HG03439 (cell line): ENCODE data around the gene COL11A2.

Experiments used
- ATAC-seq: cut with Tn5 transposase; IDR thresholded peaks from one replicate; pipeline ENCODE4 v1.9.1; 2021; ENCODE audit warnings: mild to moderate bottlenecking, moderate library complexity; ENCODE audit not compliant: unreplicated experiment

Gene COL11A2

DNA sequence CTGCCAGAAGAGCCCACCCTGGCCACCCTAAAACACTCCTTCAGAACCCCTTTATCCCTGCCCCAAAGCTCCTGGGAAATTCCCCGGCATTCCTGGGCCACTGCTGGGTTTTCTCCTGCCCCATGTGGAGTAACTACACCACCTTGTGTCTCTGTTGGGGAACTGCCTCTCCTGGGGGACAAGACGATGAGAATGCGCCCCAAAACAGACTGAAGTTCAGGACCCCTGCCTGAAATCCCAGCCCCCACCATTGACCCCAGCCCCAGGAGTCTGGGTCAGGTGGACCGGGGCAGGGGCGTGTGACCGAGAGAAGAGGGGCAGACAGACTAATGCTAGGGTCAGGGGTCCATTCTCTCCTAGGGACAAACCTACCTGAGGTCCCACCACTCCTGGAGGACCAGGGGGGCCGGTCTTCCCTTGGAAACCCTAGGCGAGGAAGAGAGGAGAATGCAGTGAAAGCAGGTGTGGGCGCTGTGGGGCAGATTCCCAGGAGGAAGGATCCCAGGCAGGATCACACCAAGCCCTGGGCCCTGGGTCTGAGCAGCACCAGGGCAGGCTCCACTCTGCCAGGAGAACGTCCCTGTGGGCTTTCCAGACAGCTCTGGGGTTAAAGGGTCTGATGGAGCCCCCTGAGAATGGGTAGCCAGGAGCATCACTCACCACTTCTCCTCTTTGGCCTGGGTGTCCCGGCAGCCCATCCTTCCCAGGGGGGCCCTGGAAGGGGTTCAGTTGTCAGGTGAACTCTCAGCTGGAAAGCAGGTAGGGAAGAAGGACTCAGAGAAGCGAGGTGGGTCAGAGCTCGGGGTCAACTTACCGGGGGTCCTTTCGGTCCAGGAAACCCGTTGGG lies 19.4 kb downstream of the COL11A2 start:
- ATAC-seq = no peak

- ATAC-seq = no peak
These were observed 20.2 kb downstream of the COL11A2 start for GRCh38 chr6:33171880-33172687.

DNA sequence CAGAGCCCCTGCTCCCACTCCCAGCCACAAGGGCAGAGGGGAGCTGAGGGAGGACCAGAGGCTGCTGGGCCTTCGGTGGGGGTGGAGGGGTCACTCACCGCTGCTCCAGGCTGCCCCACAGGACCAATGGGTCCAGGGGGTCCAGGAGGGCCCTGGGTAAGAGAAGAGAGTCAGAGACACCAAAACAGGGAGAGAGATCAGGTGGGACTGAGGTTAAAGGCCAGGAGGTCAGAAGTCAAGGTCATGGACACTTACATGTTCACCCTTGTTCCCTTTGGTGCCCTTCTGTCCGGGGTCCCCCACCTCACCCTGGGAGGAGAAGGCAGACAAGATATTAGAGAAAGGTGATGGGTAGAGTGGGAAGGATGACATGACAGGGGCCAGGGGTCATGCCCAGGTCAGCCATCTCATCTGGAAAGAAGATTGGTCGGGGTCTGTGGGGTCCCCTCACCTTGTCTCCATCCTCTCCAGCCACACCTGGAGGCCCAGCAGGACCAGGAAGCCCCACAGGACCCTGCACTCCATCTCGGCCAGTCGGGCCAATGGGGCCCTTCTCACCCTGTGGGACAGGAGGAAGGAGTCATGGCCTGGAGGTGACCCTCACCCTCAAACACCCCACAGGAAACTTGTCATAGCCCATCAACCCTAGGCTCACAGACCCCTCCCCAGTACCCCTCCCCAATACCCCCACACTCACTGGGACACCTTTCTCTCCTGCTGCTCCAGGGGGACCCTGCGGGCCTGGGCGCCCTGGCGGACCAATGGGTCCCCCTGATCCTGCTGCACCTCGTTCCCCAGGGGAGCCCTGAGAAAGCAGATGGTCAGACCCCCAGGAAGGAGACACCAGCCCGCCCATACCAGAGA lies 21.0 kb downstream of the COL11A2 start:
- no peak for ATAC-seq

DNA sequence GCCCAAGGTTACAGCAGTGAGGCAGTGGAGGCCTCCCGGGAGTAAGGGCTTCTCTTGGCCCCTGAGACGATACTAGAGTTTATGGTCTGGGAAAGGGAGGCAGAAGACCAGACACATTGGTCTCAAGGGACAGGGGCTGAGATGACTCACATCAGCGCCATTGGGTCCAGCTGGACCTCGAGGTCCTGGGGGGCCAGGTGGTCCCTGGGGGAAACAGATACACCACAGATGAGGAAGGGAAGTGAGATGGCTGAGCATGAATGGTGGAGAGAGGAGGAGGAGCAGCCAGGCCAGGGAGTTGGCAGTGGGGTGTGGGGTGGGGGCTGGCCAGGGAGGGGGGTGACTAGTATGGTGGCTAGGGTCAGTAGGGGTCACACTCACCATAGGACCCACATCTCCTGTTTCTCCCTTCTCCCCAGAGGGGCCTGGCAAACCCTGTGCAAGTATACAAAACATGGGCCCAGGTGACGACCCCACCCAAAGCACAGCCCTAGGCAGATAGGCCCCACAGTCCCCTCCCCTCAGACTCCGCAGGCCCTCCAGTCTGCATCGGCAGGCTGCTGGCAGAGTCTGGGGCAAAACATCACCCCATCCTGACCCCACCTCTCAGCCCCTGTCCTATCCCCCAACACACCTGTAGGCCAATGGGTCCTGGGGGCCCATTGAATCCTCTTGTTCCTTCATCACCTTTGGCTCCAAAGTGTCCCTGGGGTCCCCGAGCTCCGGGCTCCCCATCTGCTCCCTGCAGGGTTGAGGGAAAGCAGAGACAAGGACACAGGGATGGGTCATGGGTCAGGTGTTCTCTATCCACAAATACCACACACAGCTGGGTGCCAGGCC lies 21.9 kb downstream of the COL11A2 start:
- ATAC-seq = no peak

- no peak for ATAC-seq
These were observed 22.7 kb downstream of the COL11A2 start for GRCh38 chr6:33169291-33170175.

DNA sequence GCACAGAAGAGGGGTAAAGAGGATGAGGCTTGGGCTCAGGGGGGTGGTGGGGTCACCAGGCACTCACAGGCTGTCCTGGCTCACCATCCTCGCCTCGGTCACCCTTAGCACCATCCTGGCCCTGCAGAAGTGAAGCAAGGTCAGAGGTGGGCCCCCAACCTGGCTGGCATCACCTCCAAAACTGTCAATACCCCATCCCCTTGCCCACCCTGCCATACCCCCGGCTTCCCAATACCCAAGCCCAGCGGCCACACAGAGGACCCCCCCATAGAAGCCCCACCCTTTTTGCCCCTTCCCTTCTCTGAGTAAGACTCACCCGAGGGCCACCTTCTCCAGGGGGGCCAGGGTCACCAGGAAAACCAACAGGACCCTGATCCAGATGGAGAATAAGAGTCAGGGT lies 23.6 kb downstream of the COL11A2 start:
- no peak for ATAC-seq

- no peak for ATAC-seq
These were observed 24.0 kb downstream of the COL11A2 start for GRCh38 chr6:33168284-33168601.

- ATAC-seq = no peak
These were observed 24.6 kb downstream of the COL11A2 start for GRCh38 chr6:33167374-33168283.

DNA sequence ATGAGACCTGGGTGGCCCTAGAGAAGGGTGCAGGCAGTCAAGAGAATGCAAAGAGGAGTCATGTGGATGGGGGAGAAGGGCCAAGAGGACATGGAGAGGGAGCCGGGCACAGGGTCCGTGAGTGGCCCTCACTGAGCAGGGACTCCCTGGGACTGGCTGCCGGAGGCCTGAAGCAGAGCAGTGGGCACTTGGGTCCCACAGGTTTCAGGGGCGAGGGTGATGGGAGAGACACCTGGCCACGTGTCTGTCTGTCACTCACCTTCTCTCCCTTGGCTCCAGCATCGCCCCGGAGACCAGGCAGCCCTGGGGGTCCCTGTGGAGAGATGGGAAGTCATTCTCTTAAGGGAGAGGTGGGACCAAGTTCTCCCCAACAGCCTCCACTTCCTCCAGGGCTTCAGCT lies 25.5 kb downstream of the COL11A2 start:
- ATAC-seq = no peak

GRCh38 chr6:33166363-33166762 lies 25.9 kb downstream of the COL11A2 start:
- no peak for ATAC-seq

DNA sequence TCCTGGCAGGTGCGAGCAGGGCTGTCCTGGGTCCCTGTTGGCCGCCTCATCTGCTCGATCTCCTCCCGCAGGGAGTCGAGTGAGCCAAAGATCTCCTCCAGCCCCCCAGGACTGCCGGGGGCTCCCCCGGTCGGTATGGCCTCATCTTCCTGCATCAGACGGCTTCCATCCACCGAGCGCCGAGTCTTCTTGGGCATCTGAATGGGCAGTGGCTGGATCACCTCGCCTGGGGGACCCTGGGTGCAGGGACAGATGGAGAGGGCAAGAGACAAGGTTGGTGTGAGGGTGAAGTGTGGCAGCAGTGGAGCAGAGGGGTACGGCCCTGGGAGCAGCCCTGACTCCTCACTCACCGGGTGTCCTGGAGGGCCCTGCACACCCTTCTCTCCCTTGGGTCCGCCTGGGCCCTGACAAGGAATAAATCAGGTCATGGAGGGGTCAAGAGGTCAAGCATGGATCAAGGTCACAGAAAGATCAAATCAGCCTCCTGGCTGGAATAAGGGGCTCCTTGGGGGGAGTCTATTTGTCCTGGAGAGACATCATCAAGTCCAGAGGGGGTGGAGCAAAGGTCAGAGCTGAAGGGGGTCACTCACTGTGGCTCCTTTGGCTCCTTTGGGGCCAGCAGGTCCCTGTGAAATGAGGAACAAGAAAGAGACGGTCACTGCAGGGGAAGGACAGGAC lies 26.5 kb downstream of the COL11A2 start:
- no peak for ATAC-seq

GRCh38 chr6:33164665-33165373 lies 27.4 kb downstream of the COL11A2 start:
- ATAC-seq = no peak

- no peak for ATAC-seq
These were observed 28.1 kb downstream of the COL11A2 start for GRCh38 chr6:33164176-33164575.

GRCh38 chr6:33163540-33163939 lies 28.7 kb downstream of the COL11A2 start:
- ATAC-seq = no peak

DNA sequence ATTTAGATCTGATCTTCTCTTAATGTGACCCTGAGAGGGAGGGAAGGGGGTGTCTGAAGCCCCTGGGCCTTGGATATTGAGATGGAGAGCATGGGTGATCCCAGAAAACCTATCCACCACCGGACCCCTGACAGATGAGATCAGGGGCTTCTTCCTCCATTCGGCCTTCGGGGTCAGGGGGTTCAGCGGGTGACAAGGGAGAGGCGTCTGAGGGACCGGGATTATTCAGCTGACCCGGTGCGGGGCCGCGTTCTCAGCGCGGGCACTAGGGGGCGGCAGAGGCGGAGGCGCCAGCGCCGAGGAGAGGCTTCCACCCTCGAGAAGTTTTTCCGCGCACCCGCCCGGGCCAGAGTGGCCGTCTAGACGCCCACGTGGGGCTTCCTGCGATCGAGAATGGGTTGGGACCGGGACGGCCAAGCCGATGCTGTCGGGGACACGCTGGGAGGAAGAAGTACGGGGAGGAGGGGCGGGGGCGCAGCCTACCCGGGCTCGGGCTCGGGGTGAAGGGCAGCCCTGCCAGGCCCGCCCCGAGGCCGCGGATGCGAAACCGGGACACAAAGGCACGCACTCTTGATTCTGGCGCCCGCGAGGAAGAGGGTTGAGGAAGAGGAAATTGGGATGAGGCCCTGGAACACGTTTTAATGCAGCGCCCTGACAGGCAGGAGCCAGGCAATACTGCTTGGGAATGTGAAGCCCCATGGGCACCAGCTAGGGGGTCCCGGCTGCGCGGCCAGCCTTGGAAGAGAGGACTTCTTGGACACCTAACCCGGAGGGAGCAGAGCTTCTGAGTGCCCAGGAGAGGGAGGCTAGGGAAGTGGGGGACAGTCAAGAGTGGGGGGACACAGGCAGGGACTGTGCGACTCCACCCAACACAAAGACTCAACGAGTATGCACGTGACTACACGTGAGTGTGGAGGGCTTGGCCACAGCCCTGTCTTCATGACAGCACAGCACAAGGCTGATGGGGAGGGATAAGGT lies 30.6 kb downstream of the COL11A2 start:
- ATAC-seq = peak; percentile 85

DNA sequence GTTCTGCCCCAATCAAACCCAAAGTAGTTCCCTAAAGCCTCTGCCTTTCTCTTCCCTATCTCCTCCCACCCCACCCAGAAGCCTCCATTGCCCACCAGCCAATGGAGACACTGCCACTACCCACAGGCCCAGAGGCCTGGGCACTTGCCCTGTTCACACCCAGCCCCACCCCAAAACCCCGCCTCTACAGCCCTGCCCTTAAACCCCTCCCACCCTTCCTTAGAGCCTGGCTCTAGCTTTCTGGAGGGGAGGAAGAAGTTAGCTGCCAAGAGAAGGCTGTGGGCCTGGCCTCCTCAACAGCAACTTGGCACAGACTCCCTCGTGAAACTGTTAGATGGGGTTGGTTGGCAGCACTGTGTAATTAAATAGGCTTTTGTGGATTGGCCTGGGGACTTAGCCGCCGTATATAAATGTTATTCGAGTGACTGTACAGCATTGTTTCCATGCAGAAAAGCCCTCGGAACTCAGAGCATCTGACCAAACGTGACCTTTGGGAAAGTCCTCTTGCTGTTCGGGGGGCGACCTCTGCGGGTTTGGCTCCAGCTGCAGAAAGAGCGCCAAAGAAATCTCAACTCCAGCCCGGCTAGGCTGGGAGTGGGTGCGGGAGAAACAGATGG lies 31.4 kb downstream of the COL11A2 start:
- no peak for ATAC-seq
